Measurements from ENCODE around the gene DBN1. TPM values are rescaled to one million over a fixed set of nuclear protein-coding genes. Genes with fewer than 3 reads are reported as not detected.
A peak's percentile ranks its signal among the peaks of the same experiment; 100 is the strongest.

The DBN1 gene
- total and polyA plus RNA-seq, 5 donors from 2014 or later: 0.13 to 2.3 TPM; not detected in 3

- H3K4me1 Mint-ChIP-seq: peaks cover 0 to 27% (median 15%) of the 10 kb centered on the region in 4 donors
- DNase-seq: peak; percentile 84 to 94 (median 88)
- peaks cover 4% of the 10 kb centered on the region for H3K36me3 Mint-ChIP-seq
- H3K27ac ChIP-seq (ENCODE audit: insufficient read depth, low read length, poor library complexity, severe bottlenecking): peak overlapping the region; percentile 98
- peak; percentile 47 to 49 for ATAC-seq (ENCODE audit: low read depth in 2 of 2)
- no peaks in the 10 kb centered on the region for H3K36me3 ChIP-seq (ENCODE audit: control insufficient read depth, insufficient read depth, low read length)
- H3K27me3 Mint-ChIP-seq: peaks cover 13% of the 10 kb centered on the region
- peak overlapping the region; percentile 86 to 96 (median 88) for H3K4me3 Mint-ChIP-seq
- H3K9me3 ChIP-seq (ENCODE audit: control insufficient read depth in 2 of 2, low read length in 2 of 2): no peaks in the 10 kb centered on the region
- no peaks in the 10 kb centered on the region for H3K27me3 ChIP-seq (ENCODE audit: control insufficient read depth, insufficient read depth, low read length)
- no peaks in the 10 kb centered on the region for H3K9me3 Mint-ChIP-seq
- H3K4me1 ChIP-seq (ENCODE audit: control insufficient read depth, insufficient read depth, low read length, poor library complexity, severe bottlenecking): peaks cover 32% of the 10 kb centered on the region
- H3K27ac Mint-ChIP-seq: peak overlapping the region in 1 of 3 donors; percentile 52
- H3K4me3 ChIP-seq (ENCODE audit: low read depth, low read length): no peak overlapping the region
Observed at GRCh38 chr5:177454397-177455035, 18.9 kb downstream of the DBN1 start.

- H3K27ac ChIP-seq (ENCODE audit: insufficient read depth, low read length, poor library complexity, severe bottlenecking): peak overlapping the region; percentile 98
Observed at GRCh38 chr5:177453852-177454396, 19.5 kb downstream of the DBN1 start.

GRCh38 chr5:177452688-177453638 is 20.5 kb downstream of the DBN1 start:
- H3K4me3 ChIP-seq (ENCODE audit: low read depth, low read length): no peak overlapping the region
- peaks cover 4% of the 10 kb centered on the region for H3K36me3 Mint-ChIP-seq
- peak overlapping the region; percentile 42 to 96 (median 71) for H3K4me3 Mint-ChIP-seq
- H3K27ac ChIP-seq (ENCODE audit: insufficient read depth, low read length, poor library complexity, severe bottlenecking): no peak overlapping the region
- H3K27ac Mint-ChIP-seq: peak overlapping the region; percentile 68 to 92 (median 91)
- no peaks in the 10 kb centered on the region for H3K9me3 Mint-ChIP-seq
- DNase-seq (no peak), ATAC-seq (ENCODE audit: low read depth in 2 of 2) (no peak)
- no peaks in the 10 kb centered on the region for H3K9me3 ChIP-seq (ENCODE audit: control insufficient read depth in 2 of 2, low read length in 2 of 2)
- peaks cover 0 to 38% (median 25%) of the 10 kb centered on the region in 4 donors for H3K4me1 Mint-ChIP-seq
- peaks cover 19% of the 10 kb centered on the region for H3K27me3 Mint-ChIP-seq
- H3K4me1 ChIP-seq (ENCODE audit: control insufficient read depth, insufficient read depth, low read length, poor library complexity, severe bottlenecking): peaks cover 43% of the 10 kb centered on the region
- H3K27me3 ChIP-seq (ENCODE audit: control insufficient read depth, insufficient read depth, low read length): no peaks in the 10 kb centered on the region
- H3K36me3 ChIP-seq (ENCODE audit: control insufficient read depth, insufficient read depth, low read length): no peaks in the 10 kb centered on the region

More at GRCh38 chr5:177453852-177454396, 19.5 kb downstream of the DBN1 start:
- H3K27me3 ChIP-seq (ENCODE audit: control insufficient read depth, insufficient read depth, low read length): no peaks in the 10 kb centered on the region
- DNase-seq (no peak), ATAC-seq (ENCODE audit: low read depth in 2 of 2) (no peak)
- H3K36me3 ChIP-seq (ENCODE audit: control insufficient read depth, insufficient read depth, low read length): no peaks in the 10 kb centered on the region
- H3K4me3 ChIP-seq (ENCODE audit: low read depth, low read length): no peak overlapping the region
- Mint-ChIP-seq H3K36me3 (peaks cover 4% of the 10 kb centered on the region), H3K27ac (peak overlapping the region; percentile 68 to 92 (median 91)), H3K9me3 (no peaks in the 10 kb centered on the region), H3K4me3 (peak overlapping the region; percentile 81 to 96 (median 85)), H3K27me3 (peaks cover 14% of the 10 kb centered on the region), H3K4me1 (peaks cover 0 to 29% (median 17%) of the 10 kb centered on the region in 4 donors)
- no peaks in the 10 kb centered on the region for H3K9me3 ChIP-seq (ENCODE audit: control insufficient read depth in 2 of 2, low read length in 2 of 2)
- H3K4me1 ChIP-seq (ENCODE audit: control insufficient read depth, insufficient read depth, low read length, poor library complexity, severe bottlenecking): peaks cover 34% of the 10 kb centered on the region

- Histone ChIP-seq H3K36me3 (ENCODE audit: control insufficient read depth, insufficient read depth, low read length) (no peaks in the 10 kb centered on the region), H3K27me3 (ENCODE audit: control insufficient read depth, insufficient read depth, low read length) (no peaks in the 10 kb centered on the region), H3K9me3 (ENCODE audit: control insufficient read depth in 2 of 2, low read length in 2 of 2) (no peaks in the 10 kb centered on the region), H3K27ac (ENCODE audit: insufficient read depth, low read length, poor library complexity, severe bottlenecking) (no peak overlapping the region), H3K4me1 (ENCODE audit: control insufficient read depth, insufficient read depth, low read length, poor library complexity, severe bottlenecking) (peaks cover 49% of the 10 kb centered on the region), H3K4me3 (ENCODE audit: low read depth, low read length) (no peak overlapping the region)
- ATAC-seq (ENCODE audit: low read depth in 2 of 2): no peak
- DNase-seq: no peak
- Mint-ChIP-seq H3K4me3 (peak overlapping the region in 3 of 4 donors; percentile 57 to 71 (median 68)), H3K4me1 (peaks cover 0 to 43% (median 27%) of the 10 kb centered on the region in 4 donors), H3K9me3 (no peaks in the 10 kb centered on the region), H3K27ac (peak overlapping the region in 1 of 3 donors; percentile 80), H3K36me3 (peaks cover 4% of the 10 kb centered on the region), H3K27me3 (peaks cover 17% of the 10 kb centered on the region)
Observed at GRCh38 chr5:177450667-177451424, 22.6 kb downstream of the DBN1 start.

GRCh38 chr5:177449140-177450061 is 24.0 kb downstream of the DBN1 start:
- Mint-ChIP-seq H3K36me3 (peaks cover 4% of the 10 kb centered on the region), H3K4me3 (peak overlapping the region in 2 of 4 donors; percentile 26 to 97), H3K9me3 (no peaks in the 10 kb centered on the region), H3K27me3 (peaks cover 20% of the 10 kb centered on the region), H3K4me1 (peaks cover 0 to 58% (median 41%) of the 10 kb centered on the region in 4 donors), H3K27ac (no peak overlapping the region)
- Histone ChIP-seq H3K36me3 (ENCODE audit: control insufficient read depth, insufficient read depth, low read length) (no peaks in the 10 kb centered on the region), H3K4me1 (ENCODE audit: control insufficient read depth, insufficient read depth, low read length, poor library complexity, severe bottlenecking) (peaks cover 53% of the 10 kb centered on the region), H3K4me3 (ENCODE audit: low read depth, low read length) (no peak overlapping the region), H3K9me3 (ENCODE audit: control insufficient read depth in 2 of 2, low read length in 2 of 2) (no peaks in the 10 kb centered on the region), H3K27me3 (ENCODE audit: control insufficient read depth, insufficient read depth, low read length) (no peaks in the 10 kb centered on the region), H3K27ac (ENCODE audit: insufficient read depth, low read length, poor library complexity, severe bottlenecking) (no peak overlapping the region)
- no peak for ATAC-seq (ENCODE audit: low read depth in 2 of 2)
- no peak for DNase-seq

- ATAC-seq (ENCODE audit: low read depth in 2 of 2): no peak
- H3K36me3 ChIP-seq (ENCODE audit: control insufficient read depth, insufficient read depth, low read length): no peaks in the 10 kb centered on the region
- Mint-ChIP-seq H3K4me1 (peaks cover 0 to 59% (median 43%) of the 10 kb centered on the region in 4 donors), H3K9me3 (no peaks in the 10 kb centered on the region), H3K36me3 (peaks cover 4% of the 10 kb centered on the region), H3K27me3 (peaks cover 12% of the 10 kb centered on the region), H3K4me3 (peak overlapping the region; percentile 78 to 97 (median 86)), H3K27ac (peak overlapping the region in 2 of 3 donors; percentile 85 to 92)
- H3K27ac ChIP-seq (ENCODE audit: insufficient read depth, low read length, poor library complexity, severe bottlenecking): no peak overlapping the region
- no peak overlapping the region for H3K4me3 ChIP-seq (ENCODE audit: low read depth, low read length)
- H3K27me3 ChIP-seq (ENCODE audit: control insufficient read depth, insufficient read depth, low read length): no peaks in the 10 kb centered on the region
- H3K9me3 ChIP-seq (ENCODE audit: control insufficient read depth in 2 of 2, low read length in 2 of 2): no peaks in the 10 kb centered on the region
- DNase-seq: no peak
- H3K4me1 ChIP-seq (ENCODE audit: control insufficient read depth, insufficient read depth, low read length, poor library complexity, severe bottlenecking): peaks cover 51% of the 10 kb centered on the region
Observed at GRCh38 chr5:177448244-177448950, 25.0 kb downstream of the DBN1 start.

All from CD4-positive, CD25-positive, alpha-beta regulatory T cell (primary cell).